ENCODE data around the gene TPX2. TPM values are rescaled to one million over a fixed set of nuclear protein-coding genes. Genes with fewer than 3 reads are reported as not detected.

Gene TPX2
- total and polyA plus RNA-seq, 2 of the 8 experiments (the other 6 are each of a cell fraction or from before 2014, with no cell fraction given) = 43.6 to 125 TPM

DNA sequence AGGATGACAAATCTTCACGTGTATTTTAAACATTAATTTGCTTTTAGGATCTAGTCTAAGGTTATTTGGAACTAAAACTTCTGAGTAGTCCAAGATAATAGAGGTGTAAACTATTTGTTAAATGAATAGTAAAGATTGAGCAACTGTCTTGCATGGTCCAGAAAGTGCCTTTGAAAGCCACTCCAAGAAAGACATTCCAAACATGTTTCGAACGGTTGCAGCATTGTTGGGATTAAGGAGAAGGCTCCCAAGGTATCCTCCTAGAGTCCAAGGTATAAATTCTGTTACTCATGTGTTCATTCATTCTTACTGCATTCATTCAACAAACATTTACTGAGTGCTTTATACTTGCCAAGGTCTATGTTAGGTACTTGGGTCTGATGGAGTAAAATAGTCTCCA is 51.3 kb downstream of the TPX2 start:
- no peak overlapping the region for H2BK15ac ChIP-seq (ENCODE audit: low read length)
- no peaks in the 10 kb centered on the region for H3K4me1 ChIP-seq (replicated peaks in 1 of 4; ENCODE audit: control insufficient read depth in 3 of 4, insufficient read depth in 4 of 4, low read length in 3 of 4)
- H3K4me3 ChIP-seq (ENCODE audit: extremely low read depth in 1 of 4, insufficient read depth in 2 of 4, low read depth in 3 of 4, low read length in 4 of 4) = no peak overlapping the region
- no peak overlapping the region for H3K4ac ChIP-seq (replicated peaks; ENCODE audit: insufficient read length, low read depth, low read length)
- H2AFZ ChIP-seq (ENCODE audit: low read length) = no peak overlapping the region
- H3K23me2 ChIP-seq (ENCODE audit: low read depth, low read length) = no peaks in the 10 kb centered on the region; the same call in 1 of the 2 replicates
- DNase-seq (ENCODE audit: low read depth in 1 of 2, low spot score in 2 of 2) (no peak), FAIRE-seq (no peak)
- H3K27ac ChIP-seq (ENCODE audit: low read depth, low read length) = no peak overlapping the region
- H4K8ac ChIP-seq (ENCODE audit: extremely low read depth, insufficient read depth, low read length) = no peak overlapping the region
- no peak overlapping the region for H4K5ac ChIP-seq (ENCODE audit: insufficient read length, low read depth, low read length)
- no peaks in the 10 kb centered on the region for H3K27me3 ChIP-seq (replicated peaks in 1 of 4; ENCODE audit: control insufficient read depth in 3 of 4, extremely low read depth in 1 of 4, insufficient read depth in 3 of 4, low read length in 3 of 4)
- no peak overlapping the region for H3K56ac ChIP-seq (replicated peaks; ENCODE audit: insufficient read length, low read depth, low read length)
- no peak overlapping the region for H3K23ac ChIP-seq (ENCODE audit: insufficient read length)
- no peaks in the 10 kb centered on the region for H3K79me1 ChIP-seq (ENCODE audit: low read depth, low read length)
- no peak overlapping the region for H2BK120ac ChIP-seq (replicated peaks; ENCODE audit: low read depth, low read length)
- no peaks in the 10 kb centered on the region; a peak in 1 of 4 replicates for H3K79me2 ChIP-seq (ENCODE audit: control insufficient read depth in 1 of 2, insufficient read depth in 2 of 2, low read length in 2 of 2)
- H3K14ac ChIP-seq (ENCODE audit: insufficient read length) = no peak overlapping the region
- H2AK5ac ChIP-seq (ENCODE audit: low read depth, low read length) = no peak overlapping the region
- no peak overlapping the region for H2BK20ac ChIP-seq (ENCODE audit: low read length)
- no peak overlapping the region for H3K9ac ChIP-seq (replicated peaks in 1 of 4; ENCODE audit: extremely low read depth in 1 of 4, low read depth in 3 of 4, low read length in 3 of 4)
- H4K91ac ChIP-seq (replicated peaks; ENCODE audit: insufficient read length, low read length) = no peak overlapping the region
- no peak overlapping the region for H2BK5ac ChIP-seq (ENCODE audit: low read depth, low read length)
- H3K4me2 ChIP-seq (ENCODE audit: insufficient read depth in 1 of 2, low read depth in 2 of 2, low read length in 2 of 2) = no peak overlapping the region
- no peaks in the 10 kb centered on the region for H3K9me3 ChIP-seq (ENCODE audit: insufficient read depth in 2 of 2, low read depth in 1 of 2, low read length in 1 of 2)
- no peak overlapping the region for H3K18ac ChIP-seq (ENCODE audit: extremely low read depth, low read length)
- ChIA-PET POLR2A (ENCODE audit: partially characterized antibody) (no interaction called here), CTCF (ENCODE audit: partially characterized antibody) (no interaction called here)
- H3K36me3 ChIP-seq (ENCODE audit: control insufficient read depth in 2 of 4, insufficient read depth in 4 of 4, low read length in 3 of 4) = peaks cover 45 to 91% (median 57%) of the 10 kb centered on the region in 4 experiments
- H4K20me1 ChIP-seq (replicated peaks in 1 of 2; ENCODE audit: control insufficient read depth in 1 of 2, insufficient read depth in 2 of 2, low read length in 2 of 2) = peaks cover 0 to 2% of the 10 kb centered on the region in 2 experiments
- H2BK12ac ChIP-seq (ENCODE audit: low read depth, low read length) = no peak overlapping the region
- 94% methylated on average over 3 of the region's 3 CpGs; no CpG with 5 or more reads in 1 of the 2 experiments for WGBS, 2 experiments (ENCODE audit: extremely low coverage in 1 of 2, insufficient coverage in 1 of 2, insufficient read length in 1 of 2, insufficient replicate concordance in 2 of 2, low coverage in 1 of 2, low lambda C conversion rate in 2 of 2, missing lambda C conversion rate in 1 of 2)
- TF ChIP-seq TCF12 (IDR thresholded peaks at IDR 0.05; ENCODE audit: low read depth, low read length) (no peak), RFX5 (IDR thresholded peaks at IDR 0.05; ENCODE audit: borderline replicate concordance, low read depth, low read length) (no peak), TAF1 (IDR thresholded peaks at IDR 0.05; ENCODE audit: low read depth, low read length) (no peak), TAF7 (optimal IDR thresholded peaks at IDR 0.05; ENCODE audit: borderline replicate concordance, low read depth, low read length) (no peak), POU5F1 (IDR thresholded peaks at IDR 0.05; ENCODE audit: low read depth, low read length) (no peak), RAD21 (IDR thresholded peaks at IDR 0.05 in 1 of 2, conservative IDR thresholded peaks at IDR 0.05 in 1 of 2; ENCODE audit: low read depth in 2 of 2, low read length in 2 of 2) (no peak), YY1 (IDR thresholded peaks at IDR 0.05; ENCODE audit: low read depth, low read length) (no peak)
